ENCODE results near the gene GOLGA6L4. TPM values are rescaled to one million over a fixed set of nuclear protein-coding genes. Genes with fewer than 3 reads are reported as not detected.
"Not testable (repeated sequence)": the region's sequence is repeated elsewhere in the genome, so short reads cannot be mapped to it uniquely, and the experiment has no call there.

The GOLGA6L4 gene
- total RNA-seq (0.28 TPM), polyA plus RNA-seq (12.0 TPM)
- long read RNA-seq, donor 1 = 0 reads
- long read RNA-seq, donor 2 = 0 reads
- long read RNA-seq, donor 3 = 0 reads
- long read RNA-seq, donor 4 = 0 reads
- long read RNA-seq, donor 5 = 0 reads
- long read RNA-seq, donor 6 = 0 reads
- long read RNA-seq, donor 7 = 0 reads
- long read RNA-seq, donor 8 = 0 reads
- long read RNA-seq, donor 9 = 0 reads
- long read RNA-seq, donor 10 = 0 reads

DNA sequence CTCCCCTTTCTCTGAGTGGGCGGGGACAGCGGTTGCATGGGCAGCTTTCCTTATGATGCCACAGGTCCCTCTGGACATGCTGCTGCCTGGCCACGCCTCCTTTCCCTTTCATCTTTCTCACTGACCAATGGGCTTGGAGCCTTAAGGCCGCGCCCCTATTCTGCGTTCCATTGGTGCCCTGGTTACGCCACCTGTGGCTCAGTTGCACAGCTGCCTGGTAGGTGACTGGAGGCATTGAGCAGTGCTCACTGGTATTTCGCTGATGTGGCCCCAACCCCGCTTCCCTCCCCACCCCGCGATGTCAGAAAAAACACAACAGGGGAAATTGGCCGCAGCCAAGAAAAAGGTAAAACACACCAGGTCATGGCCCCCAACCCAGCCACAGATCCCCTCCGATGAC, at the start of gene GOLGA6L4:
Gene GOLGA6L4 (plus strand): TSS at position 201 of the 400 bp plus-strand sequence. CDS start 62 bp downstream, at position 263.
- not testable (repeated sequence) for H3K4me1 ChIP-seq (ENCODE audit: control insufficient read depth in 2 of 2, insufficient read depth in 2 of 2, low read length in 2 of 2); H3K27ac ChIP-seq (ENCODE audit: low read depth in 1 of 2, low read length in 1 of 2); DNase-seq (ENCODE audit: low read depth in 6 of 9, low spot score in 9 of 9); H3K36me3 ChIP-seq (ENCODE audit: control insufficient read depth in 2 of 2, insufficient read depth in 2 of 2, low read length in 1 of 2); H3K9me3 ChIP-seq (ENCODE audit: control insufficient read depth in 2 of 2, insufficient read depth in 1 of 2, low read length in 1 of 2); H3K27me3 ChIP-seq (ENCODE audit: control insufficient read depth in 2 of 2, insufficient read depth in 1 of 2, low read length in 1 of 2); H3K4me3 ChIP-seq (ENCODE audit: low read length in 2 of 2)
- WGBS = no CpG with 5 or more reads among the region's 13 CpGs

- DNase-seq (ENCODE audit: low read depth in 6 of 9, low spot score in 9 of 9); H3K4me1 ChIP-seq (ENCODE audit: control insufficient read depth in 2 of 2, insufficient read depth in 2 of 2, low read length in 2 of 2); H3K27me3 ChIP-seq (ENCODE audit: control insufficient read depth in 2 of 2, insufficient read depth in 1 of 2, low read length in 1 of 2); H3K36me3 ChIP-seq (ENCODE audit: control insufficient read depth in 2 of 2, insufficient read depth in 2 of 2, low read length in 1 of 2); H3K27ac ChIP-seq (ENCODE audit: low read depth in 1 of 2, low read length in 1 of 2); H3K9me3 ChIP-seq (ENCODE audit: control insufficient read depth in 2 of 2, insufficient read depth in 1 of 2, low read length in 1 of 2); H3K4me3 ChIP-seq (ENCODE audit: low read length in 2 of 2): not testable (repeated sequence)
- no CpG with 5 or more reads among the region's 5 CpGs for WGBS
These were observed 42.6 kb upstream of the GOLGA6L4 start for GRCh38 chr15:84192982-84193381.

- WGBS = no CpG with 5 or more reads among the region's 8 CpGs
- H3K4me3 ChIP-seq (ENCODE audit: low read length in 2 of 2); H3K4me1 ChIP-seq (ENCODE audit: control insufficient read depth in 2 of 2, insufficient read depth in 2 of 2, low read length in 2 of 2); H3K9me3 ChIP-seq (ENCODE audit: control insufficient read depth in 2 of 2, insufficient read depth in 1 of 2, low read length in 1 of 2); DNase-seq (ENCODE audit: low read depth in 6 of 9, low spot score in 9 of 9); H3K27ac ChIP-seq (ENCODE audit: low read depth in 1 of 2, low read length in 1 of 2); H3K36me3 ChIP-seq (ENCODE audit: control insufficient read depth in 2 of 2, insufficient read depth in 2 of 2, low read length in 1 of 2); H3K27me3 ChIP-seq (ENCODE audit: control insufficient read depth in 2 of 2, insufficient read depth in 1 of 2, low read length in 1 of 2): not testable (repeated sequence)
These were observed 40.0 kb upstream of the GOLGA6L4 start for GRCh38 chr15:84195603-84196002.

- not testable (repeated sequence) for H3K27me3 ChIP-seq (ENCODE audit: control insufficient read depth in 2 of 2, insufficient read depth in 1 of 2, low read length in 1 of 2); H3K4me3 ChIP-seq (ENCODE audit: low read length in 2 of 2); H3K4me1 ChIP-seq (ENCODE audit: control insufficient read depth in 2 of 2, insufficient read depth in 2 of 2, low read length in 2 of 2); DNase-seq (ENCODE audit: low read depth in 6 of 9, low spot score in 9 of 9); H3K27ac ChIP-seq (ENCODE audit: low read depth in 1 of 2, low read length in 1 of 2); H3K9me3 ChIP-seq (ENCODE audit: control insufficient read depth in 2 of 2, insufficient read depth in 1 of 2, low read length in 1 of 2); H3K36me3 ChIP-seq (ENCODE audit: control insufficient read depth in 2 of 2, insufficient read depth in 2 of 2, low read length in 1 of 2)
- no CpG with 5 or more reads among the region's 14 CpGs for WGBS
These were observed 38.9 kb upstream of the GOLGA6L4 start for GRCh38 chr15:84196530-84197188.

GRCh38 chr15:84199865-84200264, 35.7 kb upstream of the GOLGA6L4 start:
- H3K4me1 ChIP-seq (ENCODE audit: control insufficient read depth in 2 of 2, insufficient read depth in 2 of 2, low read length in 2 of 2); H3K27ac ChIP-seq (ENCODE audit: low read depth in 1 of 2, low read length in 1 of 2); H3K27me3 ChIP-seq (ENCODE audit: control insufficient read depth in 2 of 2, insufficient read depth in 1 of 2, low read length in 1 of 2); H3K4me3 ChIP-seq (ENCODE audit: low read length in 2 of 2); H3K9me3 ChIP-seq (ENCODE audit: control insufficient read depth in 2 of 2, insufficient read depth in 1 of 2, low read length in 1 of 2); H3K36me3 ChIP-seq (ENCODE audit: control insufficient read depth in 2 of 2, insufficient read depth in 2 of 2, low read length in 1 of 2); DNase-seq (ENCODE audit: low read depth in 6 of 9, low spot score in 9 of 9): not testable (repeated sequence)
- WGBS = 93% methylated on average over 2 of the region's 16 CpGs

GRCh38 chr15:84246441-84246840, 10.9 kb downstream of the GOLGA6L4 start:
- not testable (repeated sequence) for DNase-seq (ENCODE audit: low read depth in 6 of 9, low spot score in 9 of 9); H3K9me3 ChIP-seq (ENCODE audit: control insufficient read depth in 2 of 2, insufficient read depth in 1 of 2, low read length in 1 of 2); H3K4me3 ChIP-seq (ENCODE audit: low read length in 2 of 2); H3K27ac ChIP-seq (ENCODE audit: low read depth in 1 of 2, low read length in 1 of 2); H3K27me3 ChIP-seq (ENCODE audit: control insufficient read depth in 2 of 2, insufficient read depth in 1 of 2, low read length in 1 of 2); H3K4me1 ChIP-seq (ENCODE audit: control insufficient read depth in 2 of 2, insufficient read depth in 2 of 2, low read length in 2 of 2); H3K36me3 ChIP-seq (ENCODE audit: control insufficient read depth in 2 of 2, insufficient read depth in 2 of 2, low read length in 1 of 2)
- 42% methylated on average over 3 of the region's 7 CpGs for WGBS

Data from thymus (tissue), 14 donors.